HCT116 (cell line): ENCODE measurements around the gene DDX10. TPM values are rescaled to one million over a fixed set of nuclear protein-coding genes. Genes with fewer than 3 reads are reported as not detected.

Source experiments
- ATAC-seq: fragments of 200-7000 bp; cut with Tn5 transposase; 2 replicates; pipeline ENCODE4 v1.9.1; 2020; ENCODE audit warnings: mild to moderate bottlenecking, moderate library complexity
- BruUV-seq: library from RNA; stranded (reverse); fragments of 400-500 nt; replicated peaks from 2 replicates; lab custom pipeline; 2021; lab: Mats Ljungman, UMichigan
- CTCF ChIA-PET: fragments of 300-600 bp; sonication (Branson Sonifier 250); formaldehyde crosslinking; loops from one replicate; lab custom pipeline; 2021; ENCODE audit warnings: antibody characterized with exemption; lab: Charles Lee
- POLR2A ChIA-PET: fragments of 300-600, 350-600 bp; sonication (Branson Sonifier 250); formaldehyde crosslinking; loops from one replicate; lab custom pipeline; 2021; ENCODE audit warnings: antibody characterized with exemption; lab: Charles Lee
- RAD21 ChIA-PET, 2 experiments: fragments of 300-600 bp; sonication (Branson Sonifier 250); formaldehyde crosslinking; loops; one replicate each; lab custom pipeline; 2023; ENCODE audit warnings: low total read pairs in 2 of 2; ENCODE audit not compliant: uncharacterized antibody in 2 of 2, unreplicated experiment in 2 of 2, low non-redundant PET in 1 of 2; lab: Charles Lee
- DNase-seq: peaks from one replicate; pipeline ENCODE4 v3.0.0-alpha.2; 2010; ENCODE audit warnings: low read depth, low spot score
- H2AFZ ChIP-seq: fragments of 200-600 bp; shearing (Covaris generic), sonication (generic); 2 replicates; pipeline ENCODE4 v1.6.1; 2017; ENCODE audit warnings: low read depth, mixed run types, mixed read lengths, antibody characterized with exemption, low read length; ENCODE audit not compliant: poor library complexity, severe bottlenecking
- H3K27ac ChIP-seq: 2 replicates; pipeline ENCODE4 v1.5.1; 2012; ENCODE audit warnings: low read depth, low read length
- H3K27me3 ChIP-seq: fragments of 200-600 bp; sonication (generic); 2 replicates; pipeline ENCODE4 v1.6.1; 2016; ENCODE audit warnings: mixed run types, low read length, mixed read lengths; ENCODE audit not compliant: insufficient read depth
- H3K36me3 ChIP-seq, 2 experiments: fragments of 200-500 bp in 1 of 2; fragments of 200-600 bp in 1 of 2; sonication (Bioruptor generic) in 1 of 2; sonication (generic) in 1 of 2; 2 replicates each; pipeline versions ENCODE4 v1.5.1 to v1.6.1; 2014 to 2016; ENCODE audit warnings: low read length in 2 of 2, inconsistent platforms in 1 of 2, mixed read lengths in 1 of 2, mixed run types in 1 of 2; ENCODE audit not compliant: insufficient read depth in 2 of 2, control insufficient read depth in 1 of 2
- H3K4me1 ChIP-seq, 2 experiments: fragments of 200-600 bp in 1 of 2; sonication (generic) in 1 of 2; 2 replicates each; pipeline versions ENCODE4 v1.5.1 to v1.6.1; 2012 to 2017; ENCODE audit warnings: low read length in 2 of 2, inconsistent platforms in 1 of 2, mild to moderate bottlenecking in 1 of 2, mixed read lengths in 1 of 2, mixed run types in 1 of 2, moderate library complexity in 1 of 2; ENCODE audit not compliant: insufficient read depth in 2 of 2, control insufficient read depth in 1 of 2
- H3K4me2 ChIP-seq: fragments of 200-600 bp; sonication (generic); 2 replicates; pipeline ENCODE4 v1.6.1; 2017; ENCODE audit warnings: mixed run types, low read length, mixed read lengths
- H3K4me3 ChIP-seq, 2 experiments: fragments of 200-600 bp in 1 of 2; sonication (generic) in 1 of 2; replicated peaks in 1 of 2; 2 replicates each; pipeline ENCODE4 v1.5.1; 2011 to 2016; ENCODE audit warnings: low read length in 2 of 2, control low read depth in 1 of 2, low read depth in 1 of 2, mild to moderate bottlenecking in 1 of 2, mixed read lengths in 1 of 2, mixed run types in 1 of 2
- H3K79me2 ChIP-seq: fragments of 200-600 bp; sonication (generic); 2 replicates; pipeline ENCODE4 v1.6.1; 2017; ENCODE audit warnings: mild to moderate bottlenecking, mixed run types, low read length, moderate library complexity, mixed read lengths; ENCODE audit not compliant: insufficient read depth
- H3K9ac ChIP-seq: fragments of 200-600 bp; sonication (generic); 2 replicates; pipeline ENCODE4 v1.6.1; 2016; ENCODE audit warnings: low read length, mixed read lengths
- H3K9me2 ChIP-seq: fragments of 200-600 bp; sonication (generic), shearing (Covaris generic); 2 replicates; pipeline ENCODE4 v1.6.1; 2017; ENCODE audit warnings: mixed run types, mild to moderate bottlenecking, moderate library complexity; ENCODE audit not compliant: insufficient read depth
- H3K9me3 ChIP-seq, 2 experiments: fragments of 200-500 bp in 1 of 2; fragments of 200-600 bp in 1 of 2; sonication (Bioruptor generic) in 1 of 2; sonication (generic) in 1 of 2; 2 replicates each; pipeline ENCODE4 v1.6.1; 2014 to 2017; ENCODE audit warnings: low read length in 2 of 2, mixed read lengths in 2 of 2, inconsistent platforms in 1 of 2, low read depth in 1 of 2, mild to moderate bottlenecking in 1 of 2, mixed run types in 1 of 2, moderate library complexity in 1 of 2; ENCODE audit not compliant: control insufficient read depth in 1 of 2, insufficient read depth in 1 of 2
- H4K20me1 ChIP-seq: fragments of 200-600 bp; sonication (generic), shearing (Covaris generic); 2 replicates; pipeline ENCODE4 v1.6.1; 2017; ENCODE audit warnings: mixed run types, mild to moderate bottlenecking, moderate library complexity; ENCODE audit not compliant: insufficient read depth
- CBX3 ChIP-seq: IDR thresholded peaks from 2 replicates; pipeline ENCODE4 v1.6.1; 2012; ENCODE audit warnings: low read depth
- CTCF ChIP-seq, 3 experiments: fragments of 200-600 bp in 1 of 3; sonication (generic) in 1 of 3; IDR thresholded peaks in 2 of 3; conservative IDR thresholded peaks in 1 of 3; 2 replicates each; pipeline ENCODE4 v1.5.1; 2012 to 2017; ENCODE audit warnings: low read depth in 2 of 3, low read length in 2 of 3, antibody characterized with exemption in 1 of 3, borderline replicate concordance in 1 of 3, control low read depth in 1 of 3, mild to moderate bottlenecking in 1 of 3, mixed read lengths in 1 of 3, mixed run types in 1 of 3, moderate library complexity in 1 of 3; ENCODE audit not compliant: insufficient read depth in 1 of 3
- ELF1 ChIP-seq: IDR thresholded peaks from 2 replicates; pipeline ENCODE4 v1.6.1; 2012; ENCODE audit warnings: low read depth, borderline replicate concordance
- EZH2 ChIP-seq: fragments of 200-600 bp; sonication (generic); IDR thresholded peaks from 2 replicates; pipeline ENCODE4 v1.6.1; 2017; ENCODE audit warnings: antibody characterized with exemption, mixed run types
- JUND ChIP-seq: IDR thresholded peaks from 2 replicates; pipeline ENCODE4 v1.6.1; 2012
- POLR2A ChIP-seq: IDR thresholded peaks from 2 replicates; pipeline ENCODE4 v1.7.0; 2011; ENCODE audit warnings: borderline replicate concordance; ENCODE audit not compliant: insufficient read depth, insufficient read length; ENCODE audit errors: extremely low read depth
- POLR2AphosphoS5 ChIP-seq: IDR thresholded peaks from 2 replicates; pipeline ENCODE4 v1.6.1; 2011; ENCODE audit warnings: mild to moderate bottlenecking, low read depth, low read length, moderate library complexity
- RAD21 ChIP-seq: IDR thresholded peaks from 2 replicates; pipeline ENCODE4 v1.6.1; 2012; ENCODE audit warnings: low read depth, mild to moderate bottlenecking
- SIN3A ChIP-seq: IDR thresholded peaks from 2 replicates; pipeline ENCODE4 v1.6.1; 2012; ENCODE audit warnings: low read depth
- SP1 ChIP-seq: IDR thresholded peaks from 2 replicates; pipeline ENCODE4 v1.6.1; 2012; ENCODE audit warnings: low read depth
- TCF7L2 ChIP-seq: IDR thresholded peaks from 2 replicates; pipeline ENCODE4 v1.7.0; 2011; ENCODE audit warnings: borderline replicate concordance, inconsistent platforms; ENCODE audit not compliant: insufficient read depth, insufficient read length; ENCODE audit errors: extremely low read depth
- ZFX ChIP-seq: fragments of 450-650 bp; IDR thresholded peaks from 2 replicates; pipeline ENCODE4 v1.6.1; 2017
- ZNF274 ChIP-seq: fragments of 200-500 bp; sonication (Bioruptor generic); IDR thresholded peaks from 2 replicates; pipeline ENCODE4 v1.6.1; 2014; ENCODE audit warnings: mild to moderate bottlenecking, low read depth, low read length, inconsistent platforms
- intact Hi-C: fragments of 100-400 bp; cut with micrococcal nuclease; formaldehyde crosslinking; loops from 2 replicates; pipeline ENCODE4 v1.10.0; 2022
- total RNA-seq: library from RNA; stranded (reverse); gene quantifications from one replicate; pipeline ENCODE4 v1.2.1, GENCODE V29; 2021; ENCODE audit not compliant: unreplicated experiment

DDX10 gene
- total RNA-seq, 1 experiment from 2014 or later, result 66.5 TPM

- no peaks in the 10 kb centered on the region for H4K20me1 ChIP-seq
- H3K4me1 ChIP-seq, result peaks cover 5 to 13% of the 10 kb centered on the region in 2 experiments
- RAD21 ChIA-PET, result interaction anchor here in 1 of 2 experiments (0.9 kb wide), 2 partner anchors 173 to 176 kb away, joined by 4 to 5 read pairs; no protein-coding TSS in a partner anchor
- H3K9me2 ChIP-seq, result no peaks in the 10 kb centered on the region
- H3K4me2 ChIP-seq, result no peak overlapping the region
- H3K36me3 ChIP-seq, result peaks cover 2 to 28% of the 10 kb centered on the region in 2 experiments; a peak in 3 of 4 replicates
- DNase-seq (peak; percentile 51), ATAC-seq (peak; percentile 86)
- no peaks in the 10 kb centered on the region for H3K9me3 ChIP-seq
- no peak for TF ChIP-seq ZFX
- TF ChIP-seq POLR2A, result no peak
- TF ChIP-seq SP1, result no peak
- no peak for TF ChIP-seq JUND
- TF ChIP-seq EZH2, result no peak
- TF ChIP-seq ELF1, result no peak
- peak; percentile 74 to 89 (median 88) for TF ChIP-seq CTCF (IDR thresholded peaks at IDR 0.05 in 2 of 3, conservative IDR thresholded peaks at IDR 0.05 in 1 of 3; ENCODE audit: borderline replicate concordance in 1 of 3, insufficient read depth in 1 of 3, low read depth in 2 of 3, low read length in 2 of 3)
- no peak for TF ChIP-seq ZNF274
- TF ChIP-seq RAD21, result peak; percentile 97
- no peak for TF ChIP-seq SIN3A
- TF ChIP-seq TCF7L2, result no peak
- 0 out of 2 replicates have a peak, but pooled peaks have one; percentile 46 for TF ChIP-seq CBX3
- TF ChIP-seq POLR2AphosphoS5, result no peak
- H3K4me3 ChIP-seq, result no peak overlapping the region
- peaks cover 14% of the 10 kb centered on the region; the same call in 1 of the 2 replicates for H3K79me2 ChIP-seq
- no peak overlapping the region for H2AFZ ChIP-seq
- POLR2A ChIA-PET, result no interaction called here
- no peaks in the 10 kb centered on the region for H3K27me3 ChIP-seq
- H3K9ac ChIP-seq, result no peak overlapping the region
- intact Hi-C loops, result loop anchor here (1.0 to 5.0 kb wide), 6 partner anchors 173 to 1241 kb away; no protein-coding TSS in a partner anchor
- H3K27ac ChIP-seq, result no peak overlapping the region
- CTCF ChIA-PET, result interaction anchor here (0.7 to 2.6 kb wide), 13 partner anchors 33 to 1241 kb away, joined by 3 to 23 read pairs (median 4); partner anchors contain the start of gene DDX10
- BruUV-seq, result no TSS peak
Measured at GRCh38 chr11:108697872-108698473, 33.1 kb downstream of the DDX10 start.
